Brain pericyte (primary cell): ENCODE measurements around the gene NSDHL.

Experiments
- DNase-seq: peaks from one replicate; pipeline ENCODE4 v3.0.0-alpha.2; 2012; ENCODE audit warnings: low read depth, low spot score

Gene NSDHL

DNA sequence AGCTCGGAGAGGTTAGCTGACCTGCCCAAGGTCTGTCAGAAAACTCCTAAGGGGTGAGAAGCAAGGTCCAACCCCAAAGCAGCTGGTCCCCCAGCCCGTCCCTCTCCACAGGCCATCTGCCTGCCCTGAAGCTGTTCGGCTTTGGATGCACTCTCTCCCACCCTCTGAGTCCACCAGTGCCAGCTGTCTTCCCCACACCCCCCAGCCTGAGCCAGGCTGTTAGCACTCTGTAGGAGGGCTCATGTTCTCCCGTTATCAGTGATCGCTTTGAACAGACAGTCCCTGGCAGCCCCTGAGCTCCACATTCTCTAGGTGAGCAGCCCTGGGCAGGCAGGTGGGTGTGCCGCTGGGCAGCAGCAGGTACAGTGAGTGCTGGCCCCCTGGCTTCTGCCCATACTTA lies 83.0 kb downstream of the NSDHL start:
- DNase-seq = no peak

DNA sequence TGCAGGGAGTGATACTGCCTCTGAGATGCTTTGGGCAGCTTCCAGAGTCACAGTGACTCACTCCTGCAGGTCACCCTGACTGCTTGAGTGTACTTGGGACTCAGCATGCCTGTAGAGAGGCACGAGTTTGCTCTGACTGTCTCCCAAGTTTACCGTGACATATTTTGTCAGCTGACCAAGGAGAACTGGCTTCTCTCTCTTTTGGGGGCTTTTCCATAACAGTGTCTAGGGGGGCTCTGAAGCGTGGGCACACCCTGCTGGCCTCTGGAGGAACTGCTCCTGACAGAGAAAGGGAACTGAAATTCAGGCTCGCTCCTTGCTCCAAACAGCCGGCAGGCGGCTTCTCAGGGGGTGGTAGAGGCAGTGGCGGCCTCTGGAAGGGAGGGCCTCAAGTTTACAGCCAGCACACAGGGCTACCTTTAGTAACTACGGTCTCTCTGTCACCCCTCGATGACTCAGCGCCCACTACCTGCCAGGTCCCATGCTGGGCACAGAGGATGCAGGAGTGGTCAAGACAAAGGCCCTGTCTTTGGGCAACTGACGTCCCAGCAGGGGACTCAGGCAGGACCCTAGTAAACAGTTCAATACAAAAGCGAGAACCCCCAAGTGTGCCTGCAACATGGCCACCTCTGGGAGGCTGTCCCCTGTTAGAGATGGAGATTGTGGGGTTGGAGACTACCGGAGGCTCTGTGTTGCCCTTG lies 84.8 kb downstream of the NSDHL start:
- peak; percentile 88 for DNase-seq

- no peak for DNase-seq
Observed at GRCh38 chrX:152917656-152918579, 87.1 kb downstream of the NSDHL start.

DNA sequence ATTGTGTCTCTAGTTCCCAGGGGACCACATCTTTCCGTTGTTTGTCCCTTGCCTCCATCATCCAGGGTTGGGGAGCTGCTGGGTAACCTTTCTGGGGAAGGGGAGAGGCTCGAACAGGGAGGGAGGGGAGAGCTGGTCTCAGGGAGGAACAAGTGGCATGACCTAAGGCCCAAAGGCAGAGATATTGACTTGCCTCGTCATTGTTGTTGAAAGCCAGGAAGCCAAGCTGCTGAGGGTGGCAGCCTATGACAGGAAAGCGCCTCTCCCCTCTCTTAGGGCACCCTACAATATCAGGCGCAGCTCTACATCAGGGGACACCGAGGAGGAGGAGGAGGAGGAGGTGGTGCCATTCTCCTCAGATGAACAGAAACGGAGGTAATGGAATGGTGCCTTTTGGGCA lies 87.8 kb downstream of the NSDHL start:
- no peak for DNase-seq
